ENCODE results near the gene ALLC.
A peak's percentile ranks its signal among the peaks of the same experiment; 100 is the strongest.

ALLC gene

GRCh38 chr2:3736112-3736511 lies 78.1 kb downstream of the ALLC start:
- in situ Hi-C loops (cut with HindIII; ENCODE audit: low pct_unique_long_range_greater_than_20kb, low sequenced_read_pairs), result no loop called here
- no peak for DNase-seq (ENCODE audit: low read depth in 1 of 2, low spot score in 1 of 2)
- TF ChIP-seq JUND (IDR thresholded peaks at IDR 0.05; ENCODE audit: low read depth), result no peak

GRCh38 chr2:3737128-3737527 lies 79.1 kb downstream of the ALLC start:
- in situ Hi-C loops (cut with HindIII; ENCODE audit: low pct_unique_long_range_greater_than_20kb, low sequenced_read_pairs), result no loop called here
- no peak for TF ChIP-seq JUND (IDR thresholded peaks at IDR 0.05; ENCODE audit: low read depth)

GRCh38 chr2:3738454-3738853 lies 80.5 kb downstream of the ALLC start:
- no peak for TF ChIP-seq JUND (IDR thresholded peaks at IDR 0.05; ENCODE audit: low read depth)
- peak; percentile 9 to 58 for DNase-seq (ENCODE audit: low read depth in 1 of 2, low spot score in 1 of 2)
- in situ Hi-C loops (cut with HindIII; ENCODE audit: low pct_unique_long_range_greater_than_20kb, low sequenced_read_pairs), result no loop called here

More at GRCh38 chr2:3737128-3737527, 79.1 kb downstream of the ALLC start:
- DNase-seq (ENCODE audit: low read depth in 1 of 2, low spot score in 1 of 2), result no peak

- in situ Hi-C loops (cut with HindIII; ENCODE audit: low pct_unique_long_range_greater_than_20kb, low sequenced_read_pairs), result no loop called here
- DNase-seq (ENCODE audit: low read depth in 1 of 2, low spot score in 1 of 2), result no peak
- no peak for TF ChIP-seq JUND (IDR thresholded peaks at IDR 0.05; ENCODE audit: low read depth)
Measured at GRCh38 chr2:3739313-3739712, 81.3 kb downstream of the ALLC start.

GRCh38 chr2:3741396-3741795 lies 83.4 kb downstream of the ALLC start:
- no peak for DNase-seq (ENCODE audit: low read depth in 1 of 2, low spot score in 1 of 2)

GRCh38 chr2:3741867-3742602 lies 84.0 kb downstream of the ALLC start:
- DNase-seq (ENCODE audit: low read depth in 1 of 2, low spot score in 1 of 2), result no peak
- TF ChIP-seq JUND (IDR thresholded peaks at IDR 0.05; ENCODE audit: low read depth), result no peak
- in situ Hi-C loops (cut with HindIII; ENCODE audit: low pct_unique_long_range_greater_than_20kb, low sequenced_read_pairs), result no loop called here

More at GRCh38 chr2:3741396-3741795, 83.4 kb downstream of the ALLC start:
- no peak for TF ChIP-seq JUND (IDR thresholded peaks at IDR 0.05; ENCODE audit: low read depth)
- in situ Hi-C loops (cut with HindIII; ENCODE audit: low pct_unique_long_range_greater_than_20kb, low sequenced_read_pairs), result no loop called here

- no peak for DNase-seq (ENCODE audit: low read depth in 1 of 2, low spot score in 1 of 2)
- in situ Hi-C loops (cut with HindIII; ENCODE audit: low pct_unique_long_range_greater_than_20kb, low sequenced_read_pairs), result no loop called here
- TF ChIP-seq JUND (IDR thresholded peaks at IDR 0.05; ENCODE audit: low read depth), result no peak
Measured at GRCh38 chr2:3742743-3743508, 84.9 kb downstream of the ALLC start.

GRCh38 chr2:3743951-3744555 lies 86.1 kb downstream of the ALLC start:
- DNase-seq (ENCODE audit: low read depth in 1 of 2, low spot score in 1 of 2), result no peak
- in situ Hi-C loops (cut with HindIII; ENCODE audit: low pct_unique_long_range_greater_than_20kb, low sequenced_read_pairs), result no loop called here
- TF ChIP-seq JUND (IDR thresholded peaks at IDR 0.05; ENCODE audit: low read depth), result no peak

- no peak for DNase-seq (ENCODE audit: low read depth in 1 of 2, low spot score in 1 of 2)
- in situ Hi-C loops (cut with HindIII; ENCODE audit: low pct_unique_long_range_greater_than_20kb, low sequenced_read_pairs), result no loop called here
- TF ChIP-seq JUND (IDR thresholded peaks at IDR 0.05; ENCODE audit: low read depth), result no peak
Measured at GRCh38 chr2:3745920-3746319, 87.9 kb downstream of the ALLC start.

- no peak for TF ChIP-seq JUND (IDR thresholded peaks at IDR 0.05; ENCODE audit: low read depth)
- no peak for DNase-seq (ENCODE audit: low read depth in 1 of 2, low spot score in 1 of 2)
- in situ Hi-C loops (cut with HindIII; ENCODE audit: low pct_unique_long_range_greater_than_20kb, low sequenced_read_pairs), result no loop called here
Measured at GRCh38 chr2:3747032-3747654, 89.1 kb downstream of the ALLC start.

GRCh38 chr2:3747826-3748225 lies 89.8 kb downstream of the ALLC start:
- in situ Hi-C loops (cut with HindIII; ENCODE audit: low pct_unique_long_range_greater_than_20kb, low sequenced_read_pairs), result no loop called here
- no peak for DNase-seq (ENCODE audit: low read depth in 1 of 2, low spot score in 1 of 2)
- no peak for TF ChIP-seq JUND (IDR thresholded peaks at IDR 0.05; ENCODE audit: low read depth)

- in situ Hi-C loops (cut with HindIII; ENCODE audit: low pct_unique_long_range_greater_than_20kb, low sequenced_read_pairs), result no loop called here
- no peak for TF ChIP-seq JUND (IDR thresholded peaks at IDR 0.05; ENCODE audit: low read depth)
- no peak for DNase-seq (ENCODE audit: low read depth in 1 of 2, low spot score in 1 of 2)
Measured at GRCh38 chr2:3749201-3749600, 91.2 kb downstream of the ALLC start.
